Measurements from ENCODE around the gene ERCC3.
A peak's percentile ranks its signal among the peaks of the same experiment; 100 is the strongest.
"Not testable (repeated sequence)": the region's sequence is repeated elsewhere in the genome, so short reads cannot be mapped to it uniquely, and the experiment has no call there.

ERCC3 gene

DNA sequence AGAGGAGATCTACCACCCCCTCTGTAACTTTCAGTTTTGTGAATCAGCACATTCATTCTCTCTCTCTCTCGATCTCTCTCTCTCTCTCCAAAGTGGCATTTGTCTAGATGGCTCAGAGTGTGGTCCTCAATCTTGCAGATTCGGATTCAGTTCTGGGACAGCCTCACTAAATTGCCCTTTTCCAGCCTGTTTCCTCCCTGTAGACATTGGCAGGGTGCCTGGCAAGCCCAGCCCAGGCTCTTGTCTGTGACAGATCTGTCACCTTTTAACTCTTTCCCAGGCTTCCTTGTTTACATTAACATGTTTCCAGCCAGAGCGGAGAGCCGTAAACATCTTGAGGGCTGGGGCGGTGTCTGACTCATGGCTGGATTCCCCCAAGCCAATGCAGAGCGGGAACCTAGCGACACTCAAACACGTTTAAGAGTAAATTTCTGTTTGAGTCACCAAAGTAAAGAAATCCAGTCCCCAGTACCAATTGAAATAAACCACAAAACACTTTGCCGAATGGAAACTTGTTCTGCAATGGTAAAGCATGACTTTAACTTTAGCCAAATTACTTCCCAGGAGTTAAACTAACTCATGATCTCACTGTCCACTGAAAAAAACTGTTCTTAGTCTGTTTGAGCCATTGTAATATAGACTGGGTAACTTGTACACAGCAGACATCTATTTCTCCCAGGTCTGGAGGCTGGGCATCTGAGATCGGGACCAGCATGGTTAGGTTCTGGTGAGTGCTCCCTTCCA lies 67.3 kb downstream of the ERCC3 start:
- peak; percentile 50 for DNase-seq (ENCODE audit: low read depth)

DNA sequence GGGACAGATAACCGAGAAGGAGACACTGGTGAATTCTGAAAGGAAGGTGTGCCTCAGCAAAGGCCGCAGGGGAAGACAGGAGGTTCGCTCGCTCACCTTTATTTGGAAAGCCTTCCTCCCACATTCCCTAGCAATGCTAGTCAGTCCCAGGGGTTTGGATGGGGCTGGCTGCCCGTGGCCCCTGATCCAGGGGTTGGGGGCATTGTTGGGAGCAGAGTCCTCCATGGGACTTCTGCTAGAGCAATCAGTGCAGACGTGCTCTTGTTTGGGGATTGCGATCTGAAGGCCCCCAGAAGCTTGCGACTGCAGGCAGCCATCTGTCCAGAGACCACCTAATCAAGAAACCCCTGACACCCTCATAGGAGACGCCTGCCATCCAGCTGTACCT lies 67.8 kb downstream of the ERCC3 start:
- no peak for DNase-seq (ENCODE audit: low read depth)

DNA sequence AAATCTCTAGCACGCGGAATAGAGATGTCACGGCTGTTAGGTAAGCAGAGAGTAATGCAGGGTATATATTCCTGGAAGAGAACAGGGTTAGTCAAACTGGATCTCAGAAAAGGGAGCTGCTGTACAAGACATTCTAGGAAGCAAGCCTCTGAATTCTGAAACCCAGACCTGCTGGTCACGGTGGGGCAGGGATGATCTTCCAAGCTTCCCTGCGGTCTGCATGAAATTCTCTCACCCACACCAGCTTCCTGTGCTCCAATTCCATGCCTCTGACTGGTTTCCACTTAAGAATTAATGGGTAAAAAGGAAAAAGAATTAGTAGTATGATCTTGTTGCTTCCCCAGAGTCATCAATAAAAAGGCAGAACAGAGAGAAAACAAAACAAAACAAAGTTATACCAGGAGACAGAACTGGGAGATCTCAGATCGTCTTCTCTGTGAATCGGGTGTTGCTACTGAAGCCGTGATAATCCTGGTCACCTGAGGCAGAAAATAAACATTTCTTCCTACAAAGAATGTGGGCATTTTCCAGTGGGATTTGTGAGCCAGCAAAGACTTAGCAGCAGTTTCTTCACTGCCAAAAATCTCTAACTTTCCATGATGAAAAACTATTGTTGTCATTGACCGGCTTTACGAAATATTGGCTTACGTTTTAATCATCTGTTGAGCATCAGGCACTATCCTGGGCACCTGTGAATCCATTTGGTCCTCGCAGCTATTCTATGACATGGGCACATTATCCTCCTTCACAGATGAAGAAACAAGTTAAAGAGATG lies 68.6 kb downstream of the ERCC3 start:
- no peak for DNase-seq (ENCODE audit: low read depth)

DNA sequence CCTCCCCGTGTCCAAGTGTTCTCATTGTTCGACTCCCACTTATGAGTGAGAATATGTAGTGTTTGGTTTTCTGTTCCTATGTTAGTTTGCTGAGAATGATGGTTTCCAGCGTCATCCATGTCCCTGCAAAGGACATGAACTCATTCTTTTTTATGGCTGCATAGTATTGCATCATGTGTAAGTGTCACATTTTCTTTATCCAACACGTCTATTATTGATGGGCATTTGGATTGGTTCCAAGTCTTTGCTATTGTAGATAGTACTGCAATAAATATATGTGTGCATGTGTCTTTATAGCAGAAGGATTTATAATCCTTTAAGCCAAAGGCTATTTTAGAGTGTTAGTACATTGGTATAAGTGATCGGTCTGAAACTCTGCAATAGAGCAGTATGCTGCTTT lies 69.8 kb downstream of the ERCC3 start:
- not testable (repeated sequence) for DNase-seq (ENCODE audit: low read depth)

DNA sequence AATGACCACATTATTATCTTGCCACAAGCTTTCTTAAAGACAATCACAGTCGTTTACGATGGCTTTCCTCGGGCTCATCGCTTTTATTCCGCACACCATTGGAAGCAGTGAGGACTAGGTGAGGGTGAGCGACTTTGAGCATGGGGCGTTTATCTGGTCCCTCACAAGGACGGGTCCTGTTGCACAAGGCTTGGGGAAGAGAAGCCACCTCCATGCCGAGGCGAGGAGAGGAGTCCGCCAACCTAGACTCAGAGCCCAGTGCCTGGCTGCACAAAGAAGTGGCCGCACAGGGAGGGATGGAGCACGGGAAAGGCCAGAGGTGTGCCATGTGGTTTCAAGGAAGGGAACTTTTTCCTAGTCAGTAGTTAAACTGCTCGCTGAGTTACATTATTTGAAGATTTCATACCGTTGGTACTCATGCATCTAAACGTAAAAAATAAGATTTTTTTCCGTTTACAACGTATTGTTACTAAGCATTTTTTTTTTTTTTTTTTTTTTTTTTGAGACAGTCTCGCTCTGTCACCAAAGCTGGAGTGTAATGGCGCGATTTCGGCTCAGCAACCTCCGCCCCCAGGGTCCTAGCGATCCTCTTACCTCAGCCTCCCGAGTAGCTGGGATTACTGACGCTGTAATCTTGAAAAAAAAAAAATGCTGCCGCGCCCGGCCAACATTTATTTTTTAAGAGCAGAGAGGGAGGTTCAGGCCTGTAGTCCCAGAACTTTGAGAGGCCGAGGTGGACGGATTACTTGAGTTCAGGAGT lies 73.0 kb downstream of the ERCC3 start:
- no peak for DNase-seq (ENCODE audit: low read depth)

DNA sequence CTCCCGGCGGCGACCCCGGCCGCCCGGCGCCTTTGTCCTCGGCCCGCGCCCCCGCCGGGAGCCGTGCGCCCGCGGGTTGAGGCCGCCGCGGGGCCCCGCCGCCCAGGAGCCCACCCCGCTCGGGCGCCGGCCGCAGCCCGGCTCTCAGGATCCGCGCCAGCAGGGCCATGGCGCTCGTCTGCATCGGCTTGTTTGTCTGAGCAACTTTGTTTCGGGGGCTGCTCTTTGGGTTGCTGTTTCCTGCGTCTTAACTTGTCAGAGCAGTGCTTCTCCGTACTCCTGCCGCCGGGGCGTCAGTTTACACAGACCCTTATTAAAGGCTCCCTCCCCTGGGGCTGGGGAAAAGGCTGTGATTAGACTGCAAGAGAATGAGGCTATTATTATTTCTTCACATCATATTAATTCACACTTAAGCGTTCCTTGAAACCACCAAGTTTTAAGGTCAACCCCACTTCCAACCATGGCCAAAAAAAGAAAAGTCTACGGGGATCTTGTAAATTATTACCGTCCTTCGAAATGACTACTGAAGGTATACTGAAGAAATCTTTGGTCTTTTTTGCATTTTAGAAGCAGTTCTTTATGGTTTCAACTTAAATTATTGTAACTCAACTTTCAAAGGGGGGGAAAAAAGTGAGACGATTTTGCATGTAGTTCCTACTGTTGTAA lies 73.7 kb downstream of the ERCC3 start, which contains the start of gene CYP27C1:
Gene CYP27C1 (minus strand): TSS at position 198 of the 666 bp plus-strand sequence. CDS start 29 bp downstream, at position 169.
- no peak for DNase-seq (ENCODE audit: low read depth)

DNA sequence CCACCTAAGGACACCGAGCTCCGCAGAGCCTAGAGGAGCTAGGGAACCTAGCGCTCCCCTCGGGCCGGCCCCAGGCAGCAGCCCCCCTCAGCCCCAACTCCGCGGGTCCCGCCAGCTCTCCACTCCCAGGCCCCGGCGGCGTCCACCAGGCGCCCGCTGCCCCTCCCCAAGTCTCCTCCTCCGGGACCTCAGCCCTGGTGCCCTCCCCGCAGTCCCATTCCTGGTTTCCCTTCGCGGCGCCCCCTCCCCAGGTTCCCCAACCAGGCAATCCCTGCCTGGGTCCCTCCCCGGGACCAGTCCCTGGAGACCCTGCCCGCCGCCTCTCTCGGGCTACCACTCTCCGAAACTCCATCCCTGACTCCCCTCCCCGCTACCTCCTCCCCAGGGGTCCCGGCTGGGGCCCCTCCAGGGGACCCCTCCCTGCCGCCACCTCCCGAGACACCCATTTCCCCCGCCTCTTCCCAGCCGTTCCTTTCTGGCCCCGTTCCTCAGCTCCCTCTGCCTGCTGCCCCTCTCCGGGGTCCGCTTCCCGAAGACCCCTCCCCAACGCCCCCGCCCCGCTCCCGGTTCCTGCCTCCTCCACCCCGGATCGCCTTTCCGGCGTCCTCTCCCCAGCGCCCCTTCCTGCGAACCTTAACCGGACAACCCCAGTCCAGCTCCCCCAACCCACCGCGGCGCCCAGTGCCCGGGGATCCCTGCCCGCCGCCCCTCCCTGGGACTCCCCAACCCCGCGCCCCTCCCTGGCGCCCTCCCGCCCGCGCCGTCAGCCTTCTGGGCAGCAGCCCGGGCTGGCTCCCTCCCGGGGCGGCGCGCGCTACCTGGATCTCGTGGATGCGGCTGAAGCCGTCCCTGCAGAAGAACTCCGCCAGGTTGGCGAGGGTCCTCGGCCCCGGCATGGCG lies 74.5 kb downstream of the ERCC3 start:
- DNase-seq (ENCODE audit: low read depth), result no peak

DNA sequence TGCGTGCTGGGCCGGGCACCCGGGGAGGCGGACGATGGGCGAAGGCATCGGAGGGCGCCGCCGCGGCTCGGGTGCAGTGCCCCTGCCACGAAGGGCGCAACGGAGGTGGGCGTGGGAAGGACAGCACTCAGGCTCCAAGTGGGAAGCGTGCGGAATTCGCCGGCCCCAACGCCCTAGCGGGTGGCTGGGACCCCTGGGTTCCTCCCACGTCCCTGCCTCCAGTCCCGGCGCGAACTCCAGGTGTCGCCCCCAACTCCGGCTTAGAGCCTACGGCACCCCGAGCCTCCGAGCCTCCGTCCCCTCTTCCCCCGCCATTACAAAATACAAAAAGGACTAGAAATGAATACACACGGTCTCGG lies 75.2 kb downstream of the ERCC3 start:
- DNase-seq (ENCODE audit: low read depth), result no peak

DNA sequence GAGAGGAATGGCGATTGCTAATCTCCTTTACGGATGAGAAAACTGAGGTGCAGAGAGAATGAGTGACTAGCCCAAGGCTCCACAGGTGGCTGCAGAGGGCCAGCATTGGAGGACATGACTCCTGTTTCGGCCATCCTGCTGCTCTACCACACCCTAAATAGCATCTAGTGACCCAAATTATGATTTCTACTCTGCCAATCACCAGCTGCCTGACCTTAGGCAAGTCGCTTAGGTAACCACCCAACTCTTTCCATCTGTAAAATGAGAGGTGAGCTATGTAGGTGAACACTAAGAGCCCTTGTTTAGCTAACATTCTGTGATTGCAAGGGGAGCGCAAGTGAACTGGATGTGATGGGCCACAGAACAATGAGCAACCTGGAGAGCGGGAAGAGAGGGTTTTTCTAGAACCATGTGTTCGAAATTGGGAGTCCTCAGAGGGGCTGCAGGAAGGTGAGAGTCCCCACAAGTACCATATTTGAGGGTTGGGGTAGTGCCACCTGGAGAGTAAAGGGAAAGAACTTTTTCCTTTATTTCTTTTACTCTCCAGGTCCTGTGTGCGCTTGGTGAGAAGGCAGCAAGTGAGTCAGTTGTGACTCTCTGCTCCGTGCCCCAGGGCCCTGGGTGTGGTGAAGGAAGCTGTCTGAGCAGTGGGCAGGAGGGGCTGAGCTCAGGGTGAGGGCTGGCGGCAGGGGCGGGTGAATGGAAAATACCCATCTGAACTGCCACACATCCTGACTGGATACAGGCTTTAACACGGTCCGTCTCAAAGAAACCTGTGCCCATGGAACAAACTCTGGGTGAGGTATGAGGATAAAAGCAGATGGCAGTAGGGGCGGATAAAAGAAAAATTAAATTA lies 76.2 kb downstream of the ERCC3 start:
- peak; percentile 18 for DNase-seq (ENCODE audit: low read depth)

DNA sequence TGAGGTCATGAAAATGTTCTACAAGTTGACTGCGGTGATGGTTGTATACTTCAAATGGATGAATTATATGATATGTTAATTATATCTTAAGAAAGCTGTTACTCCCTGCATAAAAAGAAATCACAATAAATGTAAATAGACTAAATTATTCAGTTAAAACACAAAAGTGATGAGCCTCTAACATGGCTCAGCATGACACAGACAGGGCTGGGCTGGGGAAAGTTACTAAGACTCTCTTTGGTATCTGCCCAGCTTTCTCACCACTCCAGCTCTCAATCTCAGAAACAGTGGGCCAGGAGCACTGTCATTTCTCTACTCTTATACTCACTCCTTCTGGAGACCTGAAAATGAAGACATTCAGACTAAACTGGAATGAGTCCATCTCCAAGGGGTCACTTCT lies 77.4 kb downstream of the ERCC3 start:
- no peak for DNase-seq (ENCODE audit: low read depth)

DNA sequence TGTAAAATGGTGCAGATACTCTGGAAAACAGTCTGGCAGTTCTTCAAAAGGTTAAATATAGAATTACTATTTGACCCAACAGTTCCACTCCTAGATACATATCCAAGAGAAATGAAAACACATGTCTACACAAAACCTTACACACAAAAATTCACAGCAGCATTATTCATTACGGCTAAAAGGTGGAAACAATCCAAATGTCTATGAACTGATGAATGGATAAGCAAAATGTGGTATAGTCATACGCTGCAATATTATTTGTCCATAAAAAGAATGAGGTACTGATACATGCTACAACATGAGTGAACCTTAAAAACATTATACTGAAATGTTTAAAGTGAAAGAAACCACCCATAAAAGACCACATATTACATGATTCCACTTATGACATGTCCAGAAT lies 77.8 kb downstream of the ERCC3 start:
- DNase-seq (ENCODE audit: low read depth), result no peak

DNA sequence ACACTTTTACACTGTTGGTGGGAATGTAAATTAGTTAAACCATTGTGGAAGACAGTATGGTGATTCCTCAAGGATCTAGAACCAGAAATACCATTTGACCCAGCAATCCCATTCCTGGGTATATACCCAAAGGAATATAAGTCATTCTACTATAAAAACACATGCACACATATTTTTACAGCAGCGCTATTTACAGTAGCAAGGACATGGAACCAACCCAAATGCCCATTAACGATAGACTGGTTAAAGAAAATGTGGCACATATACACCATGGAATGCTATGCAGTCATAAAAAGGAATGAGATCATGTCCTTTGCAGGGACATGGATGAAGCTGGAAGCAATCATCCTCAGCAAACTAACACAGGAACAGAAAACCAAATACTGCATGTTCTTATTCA lies 79.7 kb downstream of the ERCC3 start:
- DNase-seq (ENCODE audit: low read depth), result not testable (repeated sequence)

DNA sequence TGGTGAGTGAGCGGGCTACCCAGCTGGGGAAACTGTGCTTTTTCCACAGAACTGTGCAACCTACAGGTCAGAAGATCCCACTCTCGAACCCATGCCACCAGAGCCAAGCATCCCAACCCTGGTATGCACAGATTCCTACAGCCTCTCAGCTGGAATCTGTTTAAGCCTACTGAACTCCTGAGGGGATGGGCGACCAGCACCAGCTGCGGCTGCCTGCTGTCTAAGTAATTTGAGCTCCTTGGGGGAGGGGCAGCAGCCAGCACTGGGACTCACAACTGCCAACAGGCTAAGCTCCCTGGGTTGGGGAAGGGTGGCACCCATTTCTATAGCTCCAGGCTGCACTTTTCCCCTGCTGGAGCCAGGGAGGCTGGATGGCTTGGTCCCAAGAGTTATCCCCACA lies 85.6 kb downstream of the ERCC3 start:
- no peak for DNase-seq (ENCODE audit: low read depth)

Data from activated T-cell treated with anti-CD3 and anti-CD28 coated beads for 48 hours (primary cell).